ENCODE data around the gene DNAH1. TPM values are rescaled to one million over a fixed set of nuclear protein-coding genes. Genes with fewer than 3 reads are reported as not detected.

Gene DNAH1
- total and polyA plus RNA-seq, 2 of the 4 experiments (the other 2 are of a cell fraction), result 2.0 to 4.0 TPM

DNA sequence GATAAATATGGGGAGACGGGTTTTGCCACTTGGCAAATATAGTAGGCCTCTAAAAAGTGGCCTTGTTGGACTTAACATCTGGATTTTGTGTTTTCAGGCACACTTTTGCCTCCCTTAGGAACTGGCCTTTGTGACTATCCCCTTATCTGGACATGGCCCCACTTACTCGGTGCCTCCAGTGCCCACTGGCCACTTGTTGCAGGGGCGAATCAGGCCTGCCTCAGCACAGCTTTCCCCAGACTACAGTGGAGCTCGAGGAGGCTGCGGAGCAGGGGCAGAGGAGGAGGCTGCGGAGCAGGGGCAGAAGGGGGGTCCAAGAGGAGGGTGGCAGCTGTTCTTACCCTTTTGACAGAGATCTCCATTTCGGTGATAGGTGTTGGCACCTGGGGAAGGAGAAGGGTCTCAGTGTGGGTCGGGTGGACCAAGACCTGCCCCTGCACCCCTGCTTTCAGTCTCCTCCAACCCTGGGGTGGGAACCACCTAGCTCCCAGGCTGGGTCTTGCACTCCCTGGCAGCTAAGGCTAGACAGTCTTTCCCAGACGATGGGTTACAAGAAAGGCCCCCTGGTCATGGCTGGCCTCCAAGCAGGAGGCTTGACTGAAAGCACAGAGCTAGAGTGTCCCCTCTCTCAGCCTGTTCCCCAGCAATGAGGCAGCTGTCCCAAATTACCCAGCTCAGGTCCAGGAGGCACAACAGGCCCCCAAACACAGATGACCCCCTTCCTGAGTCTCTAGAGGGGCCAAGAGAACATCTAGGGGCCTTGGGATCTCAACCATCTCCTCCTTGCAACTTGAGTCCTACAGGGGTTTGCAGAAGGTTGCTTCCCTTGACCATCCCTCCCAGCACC, 122.7 kb downstream of the DNAH1 start:
- DNase-seq (no peak), ATAC-seq (ENCODE audit: low read depth) (no peak)
- H3K56ac ChIP-seq (ENCODE audit: extremely low read depth, insufficient read depth, low read length), result no peak overlapping the region
- H3K9me1 ChIP-seq (ENCODE audit: insufficient read depth, low read length), result no peaks in the 10 kb centered on the region
- H3K14ac ChIP-seq (replicated peaks; ENCODE audit: low read depth, low read length), result no peak overlapping the region
- no TSS peak for BruUV-seq (replicated peaks)
- no peak overlapping the region for H2AFZ ChIP-seq (replicated peaks; ENCODE audit: low read length, poor library complexity)
- no peak overlapping the region for H2AK5ac ChIP-seq (ENCODE audit: low read depth, low read length)
- no peak overlapping the region for H3K4me2 ChIP-seq (ENCODE audit: low read depth, low read length)
- no peak overlapping the region for H2BK15ac ChIP-seq (ENCODE audit: low read depth, low read length)
- H2BK120ac ChIP-seq (ENCODE audit: low read depth, low read length), result no peak overlapping the region
- H3K18ac ChIP-seq (ENCODE audit: low read depth, low read length), result no peak overlapping the region
- dilution Hi-C loops (cut with HindIII; ENCODE audit: low sequenced_read_pairs, unreplicated experiment) (no loop called here), intact Hi-C loops (cut with micrococcal nuclease) (no loop called here), in situ Hi-C loops (cut with MboI; ENCODE audit: low sequenced_read_pairs) (no loop called here)
- H3K4me3 ChIP-seq (ENCODE audit: insufficient read depth, low read depth, low read length), result no peak overlapping the region
- H3K27ac ChIP-seq (ENCODE audit: insufficient read depth, low read length), result no peak overlapping the region
- no peak overlapping the region for H3K23ac ChIP-seq (ENCODE audit: low read depth, low read length)
- peaks cover 13% of the 10 kb centered on the region for H3K27me3 ChIP-seq (ENCODE audit: control insufficient read depth, insufficient read depth, low read length)
- TF ChIP-seq MXI1 (IDR thresholded peaks at IDR 0.05; ENCODE audit: borderline replicate concordance, low read depth, low read length) (no peak), NFE2L2 (IDR thresholded peaks at IDR 0.05; ENCODE audit: low read depth, low read length) (no peak), SMC3 (IDR thresholded peaks at IDR 0.05; ENCODE audit: low read depth, low read length) (no peak), BHLHE40 (IDR thresholded peaks at IDR 0.05; ENCODE audit: low read depth, low read length) (no peak), CHD1 (IDR thresholded peaks at IDR 0.05; ENCODE audit: low read depth, low read length) (no peak), RFX5 (IDR thresholded peaks at IDR 0.05; ENCODE audit: low read depth, low read length) (no peak), FOS (IDR thresholded peaks at IDR 0.05; ENCODE audit: low read depth, low read length) (no peak), POLR2A (IDR thresholded peaks at IDR 0.05; ENCODE audit: low read depth, low read length) (no peak), USF2 (IDR thresholded peaks at IDR 0.05; ENCODE audit: low read depth, low read length) (no peak), RCOR1 (IDR thresholded peaks at IDR 0.05; ENCODE audit: insufficient replicate concordance, low read length) (no peak), CEBPB (IDR thresholded peaks at IDR 0.05; ENCODE audit: low read depth, low read length) (no peak)
- TF ChIP-seq, protein P1, sequence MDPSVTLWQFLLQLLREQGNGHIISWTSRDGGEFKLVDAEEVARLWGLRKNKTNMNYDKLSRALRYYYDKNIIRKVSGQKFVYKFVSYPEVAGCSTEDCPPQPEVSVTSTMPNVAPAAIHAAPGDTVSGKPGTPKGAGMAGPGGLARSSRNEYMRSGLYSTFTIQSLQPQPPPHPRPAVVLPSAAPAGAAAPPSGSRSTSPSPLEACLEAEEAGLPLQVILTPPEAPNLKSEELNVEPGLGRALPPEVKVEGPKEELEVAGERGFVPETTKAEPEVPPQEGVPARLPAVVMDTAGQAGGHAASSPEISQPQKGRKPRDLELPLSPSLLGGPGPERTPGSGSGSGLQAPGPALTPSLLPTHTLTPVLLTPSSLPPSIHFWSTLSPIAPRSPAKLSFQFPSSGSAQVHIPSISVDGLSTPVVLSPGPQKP (IDR thresholded peaks at IDR 0.05; ENCODE audit: borderline replicate concordance, low read depth, low read length), result no peak
- TF ChIP-seq, protein P2, sequence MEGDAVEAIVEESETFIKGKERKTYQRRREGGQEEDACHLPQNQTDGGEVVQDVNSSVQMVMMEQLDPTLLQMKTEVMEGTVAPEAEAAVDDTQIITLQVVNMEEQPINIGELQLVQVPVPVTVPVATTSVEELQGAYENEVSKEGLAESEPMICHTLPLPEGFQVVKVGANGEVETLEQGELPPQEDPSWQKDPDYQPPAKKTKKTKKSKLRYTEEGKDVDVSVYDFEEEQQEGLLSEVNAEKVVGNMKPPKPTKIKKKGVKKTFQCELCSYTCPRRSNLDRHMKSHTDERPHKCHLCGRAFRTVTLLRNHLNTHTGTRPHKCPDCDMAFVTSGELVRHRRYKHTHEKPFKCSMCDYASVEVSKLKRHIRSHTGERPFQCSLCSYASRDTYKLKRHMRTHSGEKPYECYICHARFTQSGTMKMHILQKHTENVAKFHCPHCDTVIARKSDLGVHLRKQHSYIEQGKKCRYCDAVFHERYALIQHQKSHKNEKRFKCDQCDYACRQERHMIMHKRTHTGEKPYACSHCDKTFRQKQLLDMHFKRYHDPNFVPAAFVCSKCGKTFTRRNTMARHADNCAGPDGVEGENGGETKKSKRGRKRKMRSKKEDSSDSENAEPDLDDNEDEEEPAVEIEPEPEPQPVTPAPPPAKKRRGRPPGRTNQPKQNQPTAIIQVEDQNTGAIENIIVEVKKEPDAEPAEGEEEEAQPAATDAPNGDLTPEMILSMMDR (conservative IDR thresholded peaks at IDR 0.05; ENCODE audit: low read depth, low read length), result no peak
- no peak overlapping the region for H4K8ac ChIP-seq (ENCODE audit: low read depth in 2 of 2, low read length in 2 of 2)
- H4K20me1 ChIP-seq (ENCODE audit: insufficient read depth, low read length), result no peaks in the 10 kb centered on the region; the same call in 1 of the 2 replicates
- H3K9ac ChIP-seq (ENCODE audit: low read depth, low read length), result no peak overlapping the region
- H3K9me3 ChIP-seq (ENCODE audit: control insufficient read depth, insufficient read depth, low read length), result no peaks in the 10 kb centered on the region
- WGBS, 2 experiments (ENCODE audit: extremely low coverage in 2 of 2, insufficient read length in 1 of 2), result 100% methylated on average over 1 of the region's 9 CpGs; no CpG with 5 or more reads in 1 of the 2 experiments
- no peak overlapping the region for H2BK20ac ChIP-seq (ENCODE audit: low read depth, low read length)
- no peak overlapping the region for H4K5ac ChIP-seq (ENCODE audit: low read depth, low read length)
- H2AK9ac ChIP-seq (replicated peaks; ENCODE audit: low read depth, low read length, poor library complexity), result no peak overlapping the region
- H3K4me1 ChIP-seq (ENCODE audit: control insufficient read depth, insufficient read depth, low read length), result peaks cover 8% of the 10 kb centered on the region; the same call in 1 of the 2 replicates
- POLR2A ChIA-PET (ENCODE audit: unreplicated experiment), result no interaction called here
- no peak overlapping the region for H2BK5ac ChIP-seq (ENCODE audit: low read depth, low read length, poor library complexity, severe bottlenecking)
- no peaks in the 10 kb centered on the region for H3K79me1 ChIP-seq (ENCODE audit: low read depth in 1 of 2, low read length in 2 of 2)
- CTCF ChIA-PET, result no interaction called here
- no peak overlapping the region for H4K91ac ChIP-seq (ENCODE audit: insufficient read depth, low read depth, low read length)
- H3K36me3 ChIP-seq (ENCODE audit: control insufficient read depth, insufficient read depth, low read length), result no peaks in the 10 kb centered on the region
- H3K4ac ChIP-seq (ENCODE audit: low read depth, low read length), result no peak overlapping the region
